ENCODE results near the gene GSDMA. TPM values are rescaled to one million over a fixed set of nuclear protein-coding genes. Genes with fewer than 3 reads are reported as not detected.
A peak's percentile ranks its signal among the peaks of the same experiment; 100 is the strongest.

Gene GSDMA
- total and polyA plus RNA-seq, 9 of the 15 experiments (the other 6 are each of a cell fraction or from before 2014, with no cell fraction given) = 0.04 to 0.13 (median 0.07) TPM; not detected in 2

- TF ChIP-seq CHD7 (IDR thresholded peaks at IDR 0.05; ENCODE audit: low read depth, low read length) (no peak), ZNF79 (CRISPR knock-in tag; IDR thresholded peaks at IDR 0.05; ENCODE audit: low read depth) (no peak), ZNF282 (CRISPR knock-in tag; IDR thresholded peaks at IDR 0.05) (no peak), MLLT1 (IDR thresholded peaks at IDR 0.05) (peak; percentile 0 to 100; a peak in 2 of 4 replicates), SRSF1 (IDR thresholded peaks at IDR 0.05; ENCODE audit: low read depth, low read length) (no peak), SUPT5H (IDR thresholded peaks at IDR 0.05) (peak; percentile 85), MTA3 (IDR thresholded peaks at IDR 0.05; ENCODE audit: borderline replicate concordance) (peak; percentile 62; the same call in 1 of the 2 replicates), ZNF639 (CRISPR knock-in tag; conservative IDR thresholded peaks at IDR 0.05 in 1 of 2, IDR thresholded peaks at IDR 0.05 in 1 of 2) (peak; percentile 4 to 83; a peak in 2 of 4 replicates), NBN (IDR thresholded peaks at IDR 0.05; ENCODE audit: low read depth) (peak; percentile 99), MBD1 (CRISPR knock-in tag; IDR thresholded peaks at IDR 0.05) (no peak)
Measured at GRCh38 chr17:39980351-39981206, 17.8 kb downstream of the GSDMA start, which contains the start of gene PSMD3 (continued).

Measured in K562 (cell line).